ENCODE data around the gene OR4N2.

- TF ChIP-seq, protein P1, sequence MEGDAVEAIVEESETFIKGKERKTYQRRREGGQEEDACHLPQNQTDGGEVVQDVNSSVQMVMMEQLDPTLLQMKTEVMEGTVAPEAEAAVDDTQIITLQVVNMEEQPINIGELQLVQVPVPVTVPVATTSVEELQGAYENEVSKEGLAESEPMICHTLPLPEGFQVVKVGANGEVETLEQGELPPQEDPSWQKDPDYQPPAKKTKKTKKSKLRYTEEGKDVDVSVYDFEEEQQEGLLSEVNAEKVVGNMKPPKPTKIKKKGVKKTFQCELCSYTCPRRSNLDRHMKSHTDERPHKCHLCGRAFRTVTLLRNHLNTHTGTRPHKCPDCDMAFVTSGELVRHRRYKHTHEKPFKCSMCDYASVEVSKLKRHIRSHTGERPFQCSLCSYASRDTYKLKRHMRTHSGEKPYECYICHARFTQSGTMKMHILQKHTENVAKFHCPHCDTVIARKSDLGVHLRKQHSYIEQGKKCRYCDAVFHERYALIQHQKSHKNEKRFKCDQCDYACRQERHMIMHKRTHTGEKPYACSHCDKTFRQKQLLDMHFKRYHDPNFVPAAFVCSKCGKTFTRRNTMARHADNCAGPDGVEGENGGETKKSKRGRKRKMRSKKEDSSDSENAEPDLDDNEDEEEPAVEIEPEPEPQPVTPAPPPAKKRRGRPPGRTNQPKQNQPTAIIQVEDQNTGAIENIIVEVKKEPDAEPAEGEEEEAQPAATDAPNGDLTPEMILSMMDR (conservative IDR thresholded peaks at IDR 0.05; ENCODE audit: low read depth, low read length), result no peak
- no peak for TF ChIP-seq EZH2 (IDR thresholded peaks at IDR 0.05; ENCODE audit: low read length, unreplicated experiment)
Observed at GRCh38 chr14:19771895-19772430, 31.6 kb upstream of the OR4N2 start.

Data from PC-3 (cell line).